ENCODE measurements around the gene UBE2J2.

UBE2J2 gene

DNA sequence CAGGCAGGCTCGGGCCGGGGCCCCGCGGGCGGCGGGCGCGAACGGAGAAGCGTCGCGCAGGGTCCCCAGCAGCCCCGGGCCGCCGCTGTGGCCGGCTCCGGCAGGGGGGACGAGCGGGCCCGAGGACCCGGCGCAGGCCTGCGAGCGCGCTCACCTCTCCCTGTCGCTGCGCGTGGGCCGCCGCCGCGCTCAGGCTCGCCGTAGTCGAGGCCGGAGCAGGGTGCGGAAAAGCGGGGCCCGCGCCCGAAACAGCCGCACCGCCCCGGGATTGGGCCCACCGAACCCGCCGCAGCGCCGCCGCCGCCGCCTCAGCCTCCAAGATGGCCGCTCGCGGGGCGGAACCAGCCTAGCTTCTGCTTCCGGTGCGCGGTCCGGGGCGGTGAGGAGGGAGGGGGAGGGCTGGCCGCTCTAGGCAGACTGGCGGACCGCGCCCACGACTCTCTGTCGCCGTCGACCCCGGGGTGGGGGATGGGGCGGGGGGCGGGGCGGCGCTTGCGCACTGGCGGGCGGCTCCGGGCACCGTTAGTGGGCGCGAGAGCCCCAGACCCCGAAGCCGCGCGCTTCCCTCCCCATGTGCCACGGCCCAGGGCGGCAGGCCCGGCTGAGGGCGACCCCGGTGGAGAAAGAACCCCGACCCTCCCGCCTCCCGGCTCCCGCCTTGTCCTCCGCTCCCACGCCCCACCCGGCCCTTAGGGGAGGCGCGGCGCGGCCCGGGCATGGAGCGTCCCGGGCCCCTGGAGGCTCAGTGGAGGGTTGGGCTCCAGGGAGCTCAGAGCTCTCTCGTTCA, at the start of gene UBE2J2:
Gene UBE2J2, minus strand, starts transcription at position 343 of the 787 bp plus-strand sequence. CDS start 5,862 bp downstream, outside the sequence.
- TF ChIP-seq, protein P1, sequence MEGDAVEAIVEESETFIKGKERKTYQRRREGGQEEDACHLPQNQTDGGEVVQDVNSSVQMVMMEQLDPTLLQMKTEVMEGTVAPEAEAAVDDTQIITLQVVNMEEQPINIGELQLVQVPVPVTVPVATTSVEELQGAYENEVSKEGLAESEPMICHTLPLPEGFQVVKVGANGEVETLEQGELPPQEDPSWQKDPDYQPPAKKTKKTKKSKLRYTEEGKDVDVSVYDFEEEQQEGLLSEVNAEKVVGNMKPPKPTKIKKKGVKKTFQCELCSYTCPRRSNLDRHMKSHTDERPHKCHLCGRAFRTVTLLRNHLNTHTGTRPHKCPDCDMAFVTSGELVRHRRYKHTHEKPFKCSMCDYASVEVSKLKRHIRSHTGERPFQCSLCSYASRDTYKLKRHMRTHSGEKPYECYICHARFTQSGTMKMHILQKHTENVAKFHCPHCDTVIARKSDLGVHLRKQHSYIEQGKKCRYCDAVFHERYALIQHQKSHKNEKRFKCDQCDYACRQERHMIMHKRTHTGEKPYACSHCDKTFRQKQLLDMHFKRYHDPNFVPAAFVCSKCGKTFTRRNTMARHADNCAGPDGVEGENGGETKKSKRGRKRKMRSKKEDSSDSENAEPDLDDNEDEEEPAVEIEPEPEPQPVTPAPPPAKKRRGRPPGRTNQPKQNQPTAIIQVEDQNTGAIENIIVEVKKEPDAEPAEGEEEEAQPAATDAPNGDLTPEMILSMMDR (IDR thresholded peaks at IDR 0.05; ENCODE audit: low read depth, low read length): no peak
- peak within 1 kb of the TSS; percentile 88 for H3K4me3 ChIP-seq (ENCODE audit: low read depth, low read length)

DNA sequence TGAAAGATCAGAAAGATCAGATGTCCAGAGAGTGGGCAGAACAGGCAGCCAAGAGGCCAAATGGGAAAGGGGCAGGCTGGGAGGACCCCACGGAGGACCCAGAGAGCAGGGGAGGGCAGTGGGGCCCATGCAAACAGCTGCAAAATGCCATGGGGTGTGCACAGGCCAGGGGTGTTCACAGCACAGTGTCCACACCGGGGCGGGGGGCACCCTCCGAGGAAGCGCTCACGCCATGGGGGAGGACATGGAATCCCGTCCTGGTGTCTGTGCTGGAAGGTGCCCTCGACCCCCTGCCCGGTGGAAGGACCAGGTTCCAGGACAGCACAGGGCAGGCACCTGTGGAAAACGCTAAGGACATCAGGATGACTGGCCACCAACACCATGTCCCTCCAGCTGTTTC, 49.3 kb upstream of the UBE2J2 start:
- TF ChIP-seq, protein P1 (IDR thresholded peaks at IDR 0.05; ENCODE audit: low read depth, low read length): no peak
- H3K4me3 ChIP-seq (ENCODE audit: low read depth, low read length): no peak overlapping the region

DNA sequence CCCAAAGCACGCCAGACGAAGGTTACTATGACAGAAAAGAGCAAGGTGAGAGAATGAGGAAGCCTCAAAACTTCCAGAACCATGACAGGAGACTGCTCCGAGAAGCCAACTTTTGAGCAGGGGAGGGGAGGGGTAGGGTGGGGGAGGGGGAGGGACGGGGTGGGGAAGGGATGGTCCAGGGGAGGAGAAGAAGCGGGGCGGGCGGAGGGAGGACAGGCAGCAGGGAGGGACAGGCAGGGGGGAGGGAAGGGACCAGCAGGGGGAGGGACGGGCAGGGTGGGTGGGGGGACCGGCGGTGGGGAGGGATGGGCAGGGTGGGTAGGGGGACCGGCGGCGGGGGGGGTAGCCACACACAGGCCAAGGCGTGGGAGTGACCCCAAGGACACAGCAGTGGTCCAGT, 48.8 kb upstream of the UBE2J2 start:
- TF ChIP-seq, protein P1 (IDR thresholded peaks at IDR 0.05; ENCODE audit: low read depth, low read length): no peak
- no peak overlapping the region for H3K4me3 ChIP-seq (ENCODE audit: low read depth, low read length)

DNA sequence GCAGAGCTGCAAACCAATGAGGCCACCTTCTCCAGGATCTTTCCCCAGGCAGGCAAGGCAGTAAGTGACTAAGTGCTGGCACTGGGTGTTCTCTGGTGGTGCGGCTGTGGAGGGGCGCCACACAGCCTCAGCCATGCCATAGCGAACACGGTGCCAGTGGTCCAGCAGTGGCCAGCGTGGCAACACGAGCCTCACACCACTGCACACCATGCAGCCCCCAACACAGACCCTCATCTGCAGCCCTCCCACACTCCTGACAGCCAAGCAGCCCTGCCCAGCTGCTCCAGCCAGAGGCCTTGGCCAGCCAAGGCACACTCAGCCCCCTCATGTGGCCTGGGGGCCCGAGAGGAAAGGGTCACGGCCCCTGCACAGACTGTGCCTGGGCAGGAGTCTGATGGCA, 47.8 kb upstream of the UBE2J2 start:
- TF ChIP-seq, protein P1 (IDR thresholded peaks at IDR 0.05; ENCODE audit: low read depth, low read length): no peak
- H3K4me3 ChIP-seq (ENCODE audit: low read depth, low read length): no peak overlapping the region

DNA sequence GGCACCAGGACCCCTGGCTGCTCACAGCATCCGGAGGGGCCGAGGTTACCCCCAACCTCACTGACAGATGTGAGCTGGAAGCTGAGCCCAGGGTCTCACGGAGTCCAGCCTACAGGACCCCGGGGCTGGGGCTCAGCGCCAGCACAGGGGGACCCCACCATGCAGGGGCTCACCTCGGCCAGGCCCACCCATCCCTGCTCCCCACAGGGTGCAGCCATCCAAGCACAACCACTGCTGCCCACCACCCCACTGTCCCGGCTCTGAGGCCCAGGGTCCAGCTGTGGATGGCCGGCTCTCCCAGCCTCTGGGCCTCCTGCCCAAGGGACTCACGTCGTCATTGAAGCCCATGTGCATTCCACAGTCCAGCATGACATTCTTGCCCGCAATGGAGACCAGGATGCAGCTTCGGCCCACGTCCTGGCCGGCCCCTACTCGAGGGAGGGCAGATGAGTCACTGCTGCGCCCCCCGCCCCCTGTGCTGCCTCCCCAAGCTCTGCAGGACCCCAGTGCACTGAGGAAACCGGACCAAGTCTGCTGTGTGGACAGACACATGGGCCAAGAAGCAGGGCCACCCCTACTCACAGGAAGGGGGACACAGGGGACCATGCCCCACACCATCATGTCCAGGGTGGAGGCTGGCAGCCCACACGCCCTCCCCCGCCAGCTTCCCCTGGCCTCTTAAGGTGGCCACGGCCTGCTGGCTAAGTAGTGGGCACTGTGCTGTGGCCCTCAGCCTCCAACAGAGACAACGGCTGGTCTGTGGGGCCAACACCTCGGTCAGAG, 47.2 kb upstream of the UBE2J2 start:
- TF ChIP-seq, protein P1 (IDR thresholded peaks at IDR 0.05; ENCODE audit: low read depth, low read length): no peak
- no peak overlapping the region for H3K4me3 ChIP-seq (ENCODE audit: low read depth, low read length)

DNA sequence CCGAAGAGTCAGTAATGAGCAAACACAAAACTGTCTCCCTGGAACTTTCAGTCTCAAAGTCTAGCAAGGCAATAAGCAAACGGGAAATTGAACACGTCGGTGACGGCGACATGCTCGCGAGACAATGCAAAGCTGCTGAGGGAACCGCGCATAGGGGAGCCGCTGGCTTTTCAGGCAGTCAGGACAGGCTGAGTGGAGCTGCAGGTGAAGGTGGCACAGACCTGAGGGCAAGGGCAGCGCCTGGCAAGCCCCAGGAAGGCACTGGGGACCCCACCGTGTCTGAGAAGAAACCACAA, 45.9 kb upstream of the UBE2J2 start:
- H3K4me3 ChIP-seq (ENCODE audit: low read depth, low read length): no peak overlapping the region
- TF ChIP-seq, protein P1 (IDR thresholded peaks at IDR 0.05; ENCODE audit: low read depth, low read length): no peak

Measured in WI38 (cell line).